COLO668 (cell line): Measurements from ENCODE around the gene SZT2.
"Not testable (repeated sequence)": the region's sequence is repeated elsewhere in the genome, so short reads cannot be mapped to it uniquely, and the experiment has no call there.

Experiments used
- DNase-seq: peaks from one replicate; lab custom pipeline; 2025; ENCODE audit not compliant: unreplicated experiment; lab: John Stamatoyannopoulos, UW

The SZT2 gene

DNA sequence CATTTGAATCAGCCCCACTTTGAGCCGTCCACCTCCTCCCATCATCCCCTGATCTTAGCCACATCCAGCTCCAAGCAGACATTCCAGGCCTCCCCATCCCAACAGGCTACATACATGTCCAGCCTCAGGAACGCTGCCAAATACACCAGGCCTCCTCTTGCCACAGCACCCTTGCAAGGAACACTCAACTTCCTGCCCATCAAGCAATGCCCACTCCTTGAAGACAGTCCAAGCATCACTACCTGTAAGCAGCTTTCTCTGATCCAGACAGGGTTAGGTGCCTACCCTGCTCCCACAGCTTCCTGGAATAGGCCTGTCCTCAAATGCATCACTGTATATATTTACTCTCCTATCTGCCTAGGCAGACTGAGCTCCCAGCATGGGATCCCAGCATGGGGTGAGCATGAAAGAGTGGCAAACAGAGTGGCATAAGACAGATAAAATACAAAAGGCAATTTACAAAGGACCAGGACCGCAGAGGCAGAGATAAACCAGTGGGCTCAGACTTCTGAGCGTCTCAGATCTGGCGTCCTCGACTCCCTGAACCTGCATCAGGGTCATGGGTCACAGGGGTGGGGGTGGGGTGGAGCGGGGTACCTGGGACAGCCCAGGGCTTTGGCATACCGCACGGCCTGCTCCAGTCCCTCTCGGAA, 63.2 kb downstream of the SZT2 start:
- DNase-seq: peak; percentile 77

- peak; percentile 94 for DNase-seq
Measured at GRCh38 chr1:43453442-43454269, 64.0 kb downstream of the SZT2 start, which contains the start of gene HYI. Gene HYI (minus strand): TSS chr1:43453931. CDS start chr1:43453793, 138 bp downstream.

DNA sequence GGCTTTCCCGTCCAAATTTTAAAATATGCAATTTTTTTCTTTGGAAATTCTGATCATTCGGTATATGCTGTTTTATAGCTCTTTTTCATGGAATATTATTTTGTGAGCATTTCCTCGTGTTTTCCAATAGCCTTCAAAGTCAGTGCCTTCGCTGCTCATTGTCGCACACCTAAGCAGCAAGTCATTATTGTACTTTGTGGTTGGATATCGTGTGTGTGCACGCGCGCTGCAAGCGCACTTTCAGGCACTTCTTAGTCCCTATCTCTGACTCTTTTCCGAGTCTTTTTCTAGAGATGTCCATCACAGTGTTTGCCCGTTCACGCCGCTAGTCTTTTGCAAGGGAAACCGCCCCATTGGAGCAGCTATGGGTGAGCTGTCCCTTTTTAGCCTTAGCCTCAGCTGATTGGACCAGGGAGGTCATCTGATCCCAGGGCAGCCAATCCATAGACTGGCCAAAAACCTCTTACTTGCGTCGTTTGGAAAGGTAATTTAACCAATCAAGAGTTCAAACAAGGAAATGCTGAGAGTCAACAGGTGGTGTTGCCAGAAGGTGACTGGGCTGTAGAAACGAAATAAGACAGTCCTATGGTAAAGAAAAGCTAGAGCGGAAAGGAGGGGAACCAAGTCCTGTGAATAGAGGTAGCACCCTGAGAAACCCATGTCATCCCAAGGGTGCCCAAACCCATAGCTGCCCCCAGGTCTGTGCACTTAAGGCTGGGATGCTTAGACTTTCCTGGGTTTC, 64.7 kb downstream of the SZT2 start:
- peak; percentile 88 for DNase-seq

DNA sequence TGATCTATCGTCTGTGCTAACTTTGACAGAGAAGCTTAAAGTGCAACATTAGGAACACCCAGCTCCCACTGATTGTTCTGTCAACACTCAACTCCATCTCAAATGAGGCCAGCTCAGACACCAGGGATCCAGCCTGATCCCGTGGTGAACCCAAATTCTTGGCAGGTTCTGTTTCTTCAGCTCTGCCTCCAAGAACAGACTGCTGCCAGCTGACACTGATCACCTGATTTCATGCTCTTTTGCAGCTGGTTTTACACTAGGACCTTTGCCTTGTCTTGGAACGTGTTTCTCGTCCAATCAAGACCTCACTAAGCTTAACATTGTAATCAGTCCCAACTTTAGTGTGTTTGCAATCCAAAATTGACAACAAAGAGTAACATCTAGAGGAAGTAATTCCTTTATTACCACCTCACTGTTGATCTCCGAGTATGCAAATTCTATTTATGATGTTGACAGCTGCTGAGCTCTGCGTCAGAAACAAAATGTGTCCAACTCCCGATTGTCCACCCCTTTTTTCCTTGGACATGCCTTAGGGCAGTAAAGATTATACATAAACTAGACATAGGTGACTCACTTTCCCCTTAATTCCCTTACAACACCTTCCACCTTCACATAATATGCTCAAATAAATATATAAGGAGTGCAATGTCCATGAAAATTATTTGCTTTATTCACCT, 65.7 kb downstream of the SZT2 start:
- no peak for DNase-seq

DNA sequence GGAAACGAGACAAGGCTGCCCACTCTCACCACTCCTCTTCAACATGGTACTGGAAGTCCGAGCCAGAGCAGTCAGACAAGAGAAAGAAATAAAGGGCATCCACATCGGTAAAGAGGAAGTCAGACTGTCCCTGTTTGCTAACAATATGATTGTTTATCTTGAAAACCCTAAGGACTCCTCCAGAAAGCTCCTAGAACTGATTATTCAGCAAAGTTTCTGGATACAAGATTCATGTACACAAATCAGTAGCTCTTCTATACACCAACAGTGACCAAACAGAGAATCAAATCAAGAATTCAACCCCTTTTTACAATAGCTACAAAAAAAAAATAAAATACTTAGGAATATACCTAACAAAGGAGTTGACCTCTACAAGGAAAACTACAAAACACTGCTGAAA, 68.7 kb downstream of the SZT2 start:
- not testable (repeated sequence) for DNase-seq

- DNase-seq: no peak
Measured at GRCh38 chr1:43460988-43461693, 71.4 kb downstream of the SZT2 start.

DNA sequence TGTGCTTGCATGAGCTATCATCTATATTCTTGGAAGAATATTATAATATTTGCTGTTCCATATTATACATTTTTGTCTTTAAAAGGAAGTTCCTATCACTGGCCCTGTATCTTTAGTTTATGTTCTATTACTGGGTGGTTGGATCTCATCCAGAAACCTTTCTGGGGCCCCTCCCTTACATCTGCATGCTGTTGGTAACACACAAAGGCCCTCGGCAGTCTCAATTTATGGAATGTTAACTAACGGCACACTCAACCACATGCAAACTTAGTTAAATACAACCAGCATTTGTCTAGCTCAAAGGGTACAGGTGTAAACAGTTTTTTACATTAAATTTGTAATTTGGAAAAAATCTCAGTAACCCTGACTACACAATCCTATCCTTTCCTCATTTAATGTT, 73.8 kb downstream of the SZT2 start:
- DNase-seq: no peak

DNA sequence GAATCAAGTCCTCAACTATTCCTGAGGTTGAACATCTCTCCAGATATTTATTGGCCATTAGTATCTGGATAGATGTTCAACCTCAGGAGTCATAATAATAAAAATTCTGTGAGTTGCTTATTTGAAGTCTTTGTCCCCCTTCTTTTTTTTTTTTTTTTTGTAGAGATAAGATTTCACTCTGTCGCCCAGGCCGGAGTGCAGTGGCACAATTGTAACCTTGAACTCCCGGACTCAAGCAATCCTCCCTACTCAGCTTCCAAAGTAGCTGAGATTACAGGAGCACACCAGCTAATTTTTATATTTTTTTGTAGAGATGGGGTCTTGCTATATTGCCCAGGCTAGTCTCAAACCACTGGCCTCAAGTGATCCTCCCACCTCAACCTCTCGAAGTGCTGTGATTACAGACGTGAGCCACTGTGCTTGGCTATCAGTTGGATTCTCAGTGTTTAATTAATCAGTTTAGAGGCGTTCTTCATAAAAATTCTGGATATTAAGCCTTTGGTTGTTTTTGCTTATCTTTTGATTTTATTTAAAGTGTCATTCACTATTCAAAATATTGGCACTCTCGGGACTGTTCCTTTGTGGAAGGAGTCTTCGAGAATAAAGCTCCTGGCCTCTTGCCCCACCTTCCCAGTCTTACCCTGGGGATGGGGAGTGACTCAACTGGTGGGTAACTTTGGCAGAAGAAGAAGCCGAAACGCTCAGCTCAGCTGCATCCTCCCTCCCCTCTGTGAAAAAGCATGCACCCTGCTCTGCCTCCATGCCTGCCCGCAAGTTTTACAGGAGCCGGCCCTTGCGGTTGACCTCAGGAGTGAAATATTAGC, 75.2 kb downstream of the SZT2 start:
- DNase-seq: no peak

DNA sequence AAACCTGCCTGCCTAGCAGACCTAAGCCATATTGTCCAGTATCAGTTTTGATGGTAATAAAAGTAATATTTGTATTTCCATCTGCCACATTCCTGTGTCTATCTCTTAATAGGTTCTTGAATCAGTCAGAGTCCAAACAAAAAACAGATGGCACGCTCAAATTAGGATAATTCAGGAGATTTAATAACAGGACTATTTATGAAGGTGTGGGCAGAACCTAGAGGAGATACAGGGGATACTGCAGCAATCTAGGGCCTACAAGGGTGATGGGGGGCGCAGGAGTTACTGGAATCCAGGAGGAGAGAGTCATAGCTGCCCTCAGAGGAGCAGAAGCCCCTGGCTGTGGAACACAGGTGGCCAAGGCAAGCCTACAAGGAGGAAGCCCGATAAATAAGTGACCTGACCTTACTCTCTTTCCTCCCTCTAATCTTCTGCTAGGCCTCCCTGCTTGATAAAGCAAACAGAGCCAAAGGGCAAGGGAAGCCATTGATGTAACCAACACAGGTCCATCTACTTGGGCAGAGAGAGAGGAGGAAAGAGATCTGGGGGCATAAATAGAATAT, 75.9 kb downstream of the SZT2 start:
- no peak for DNase-seq

DNA sequence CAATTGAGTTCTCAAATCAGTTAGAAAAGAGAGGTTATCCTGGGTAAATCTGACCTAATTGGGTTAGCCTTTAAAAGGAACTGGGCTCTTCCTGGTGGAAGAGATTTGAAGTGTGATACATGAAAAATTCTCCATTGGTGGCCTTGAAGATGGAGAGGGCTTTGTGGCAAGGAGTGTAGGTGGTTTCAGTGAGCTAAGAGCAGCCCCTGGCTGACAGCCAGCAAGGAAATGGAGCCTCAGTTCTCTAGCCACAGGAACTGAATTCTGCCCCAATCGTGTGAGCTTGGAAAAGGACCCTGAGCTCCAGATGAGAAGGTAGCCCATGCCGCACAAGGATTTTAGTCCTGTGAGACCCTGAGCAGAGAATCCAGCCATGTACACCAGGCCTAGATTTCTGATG, 76.7 kb downstream of the SZT2 start:
- DNase-seq: no peak

DNA sequence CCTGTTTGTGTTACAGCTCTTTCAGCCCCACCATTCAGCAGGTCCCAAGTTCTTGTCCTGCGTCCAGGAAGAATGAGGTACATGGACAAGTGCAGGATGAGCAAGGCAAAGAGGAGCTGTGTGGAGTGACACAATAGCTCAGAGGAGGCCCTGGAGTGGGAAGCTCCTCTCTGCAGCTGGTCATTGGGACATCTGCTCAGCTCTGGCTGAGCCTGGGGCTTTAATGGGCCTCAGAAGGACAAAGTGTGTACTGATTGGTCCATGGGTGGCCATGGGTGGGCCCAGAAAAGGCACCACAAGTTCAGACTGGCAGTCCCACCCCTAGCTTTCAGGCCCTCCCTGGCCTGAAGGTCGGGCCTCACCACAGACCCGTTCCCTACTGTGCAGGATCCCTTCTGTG, 78.7 kb downstream of the SZT2 start:
- DNase-seq: no peak

- no peak for DNase-seq
Measured at GRCh38 chr1:43469932-43470331, 80.2 kb downstream of the SZT2 start.

GRCh38 chr1:43472087-43472462, 82.4 kb downstream of the SZT2 start:
- DNase-seq: no peak

- DNase-seq: not testable (repeated sequence)
Measured at GRCh38 chr1:43472463-43473151, 82.9 kb downstream of the SZT2 start.

DNA sequence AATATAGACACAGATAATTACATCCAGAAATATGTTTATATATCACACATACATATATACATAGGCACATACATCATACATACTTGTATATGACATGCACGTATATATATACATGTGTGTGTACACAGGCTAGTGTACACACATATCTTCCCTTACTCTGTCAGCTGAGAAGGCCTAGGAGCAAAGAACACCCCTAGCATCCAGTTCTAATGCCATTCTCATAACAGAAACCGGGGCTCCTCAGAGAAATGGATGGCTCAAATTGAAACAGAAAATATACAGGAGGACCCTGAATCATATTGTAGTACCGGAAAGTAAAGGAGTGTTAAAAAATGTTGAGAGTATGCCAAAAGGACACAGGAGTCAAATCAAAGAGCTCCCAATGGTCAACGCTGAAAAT, 83.8 kb downstream of the SZT2 start:
- no peak for DNase-seq

DNA sequence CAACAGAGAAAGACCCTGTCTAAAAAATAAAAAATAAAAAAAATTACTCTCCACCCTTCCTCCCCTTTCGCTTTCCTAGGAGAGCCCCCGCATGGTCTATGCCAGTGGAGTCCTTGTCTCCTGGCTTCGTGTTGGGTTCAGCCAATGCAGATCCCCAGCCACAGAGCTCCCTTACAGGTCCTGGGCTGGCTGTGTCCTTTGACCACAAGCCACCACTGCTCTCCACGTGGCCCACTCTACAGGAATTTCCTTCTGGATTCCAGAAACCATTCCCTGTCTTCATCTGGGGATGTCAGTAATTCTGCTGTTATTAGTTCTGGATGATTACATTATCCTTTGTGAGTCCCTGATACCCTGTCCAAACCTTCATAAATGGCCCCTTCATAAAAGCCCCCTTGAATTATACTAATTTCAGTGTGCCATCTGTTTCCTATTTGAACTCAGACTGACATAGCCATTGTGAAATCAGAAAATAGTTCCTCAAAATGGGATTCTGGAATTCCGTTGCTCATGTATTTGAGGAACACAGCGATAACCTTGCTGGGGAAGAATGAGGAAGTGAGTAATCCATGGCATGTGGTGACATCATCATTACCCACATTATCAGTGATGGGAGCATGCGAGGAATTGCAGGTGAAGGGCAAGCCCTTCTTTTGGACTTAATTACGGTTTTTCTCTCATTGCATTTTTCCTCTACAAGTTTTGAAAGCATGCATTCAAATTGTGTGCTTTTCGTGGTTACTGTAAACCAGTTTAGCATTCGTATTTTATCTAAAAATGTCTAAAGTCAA, 86.1 kb downstream of the SZT2 start:
- DNase-seq: not testable (repeated sequence)

- no peak for DNase-seq
Measured at GRCh38 chr1:43477716-43478115, 88.0 kb downstream of the SZT2 start.

GRCh38 chr1:43479414-43479813, 89.7 kb downstream of the SZT2 start:
- DNase-seq: no peak
